HG02870 (cell line): ENCODE results near the gene ARRDC5.
"Not testable (repeated sequence)": the region's sequence is repeated elsewhere in the genome, so short reads cannot be mapped to it uniquely, and the experiment has no call there.

ENCODE experiments used
- ATAC-seq: cut with Tn5 transposase; IDR thresholded peaks from one replicate; pipeline ENCODE4 v1.9.1; 2021; ENCODE audit warnings: mild to moderate bottlenecking, moderate library complexity; ENCODE audit not compliant: unreplicated experiment

ARRDC5 gene

GRCh38 chr19:4902796-4903195 lies at the start of gene ARRDC5:
TSS of gene ARRDC5 (minus strand) at chr19:4902896. CDS start at chr19:4902825, 71 bp downstream.
- no peak for ATAC-seq

GRCh38 chr19:4951656-4952055 lies 49.0 kb upstream of the ARRDC5 start:
- ATAC-seq, result no peak

- not testable (repeated sequence) for ATAC-seq
These were observed 48.0 kb upstream of the ARRDC5 start for GRCh38 chr19:4950650-4951049.

- not testable (repeated sequence) for ATAC-seq
These were observed 39.0 kb upstream of the ARRDC5 start for GRCh38 chr19:4941638-4942169.

GRCh38 chr19:4939466-4939865 lies 36.8 kb upstream of the ARRDC5 start:
- ATAC-seq, result no peak

- ATAC-seq, result not testable (repeated sequence)
These were observed 35.8 kb upstream of the ARRDC5 start for GRCh38 chr19:4938461-4938860.

- no peak for ATAC-seq
These were observed 34.4 kb upstream of the ARRDC5 start for GRCh38 chr19:4937060-4937459.

- ATAC-seq, result no peak
These were observed 32.7 kb upstream of the ARRDC5 start for GRCh38 chr19:4935444-4935843.

GRCh38 chr19:4933528-4933927 lies 30.8 kb upstream of the ARRDC5 start:
- ATAC-seq, result no peak

GRCh38 chr19:4932711-4933110 lies 30.0 kb upstream of the ARRDC5 start:
- no peak for ATAC-seq

GRCh38 chr19:4930664-4931063 lies 28.0 kb upstream of the ARRDC5 start:
- no peak for ATAC-seq

- ATAC-seq, result no peak
These were observed 26.5 kb upstream of the ARRDC5 start for GRCh38 chr19:4929186-4929585.

- no peak for ATAC-seq
These were observed 20.6 kb upstream of the ARRDC5 start for GRCh38 chr19:4923276-4923747.

GRCh38 chr19:4922530-4923275 lies 20.0 kb upstream of the ARRDC5 start:
- ATAC-seq, result no peak

GRCh38 chr19:4916292-4917082 lies 13.8 kb upstream of the ARRDC5 start:
- no peak for ATAC-seq

- no peak for ATAC-seq
These were observed 12.2 kb upstream of the ARRDC5 start for GRCh38 chr19:4914736-4915501.

GRCh38 chr19:4913996-4914735 lies 11.5 kb upstream of the ARRDC5 start:
- no peak for ATAC-seq

- ATAC-seq, result no peak
These were observed 9.3 kb upstream of the ARRDC5 start for GRCh38 chr19:4911786-4912672.

- no peak for ATAC-seq
These were observed 8.6 kb upstream of the ARRDC5 start for GRCh38 chr19:4911314-4911713.
